Measurements from ENCODE around the gene MFF. TPM values are rescaled to one million over a fixed set of nuclear protein-coding genes. Genes with fewer than 3 reads are reported as not detected.

The MFF gene
- total and polyA plus RNA-seq, 2 donors (not counting 1 experiment from before 2014, with no cell fraction given), result 77.9 to 174 TPM

DNA sequence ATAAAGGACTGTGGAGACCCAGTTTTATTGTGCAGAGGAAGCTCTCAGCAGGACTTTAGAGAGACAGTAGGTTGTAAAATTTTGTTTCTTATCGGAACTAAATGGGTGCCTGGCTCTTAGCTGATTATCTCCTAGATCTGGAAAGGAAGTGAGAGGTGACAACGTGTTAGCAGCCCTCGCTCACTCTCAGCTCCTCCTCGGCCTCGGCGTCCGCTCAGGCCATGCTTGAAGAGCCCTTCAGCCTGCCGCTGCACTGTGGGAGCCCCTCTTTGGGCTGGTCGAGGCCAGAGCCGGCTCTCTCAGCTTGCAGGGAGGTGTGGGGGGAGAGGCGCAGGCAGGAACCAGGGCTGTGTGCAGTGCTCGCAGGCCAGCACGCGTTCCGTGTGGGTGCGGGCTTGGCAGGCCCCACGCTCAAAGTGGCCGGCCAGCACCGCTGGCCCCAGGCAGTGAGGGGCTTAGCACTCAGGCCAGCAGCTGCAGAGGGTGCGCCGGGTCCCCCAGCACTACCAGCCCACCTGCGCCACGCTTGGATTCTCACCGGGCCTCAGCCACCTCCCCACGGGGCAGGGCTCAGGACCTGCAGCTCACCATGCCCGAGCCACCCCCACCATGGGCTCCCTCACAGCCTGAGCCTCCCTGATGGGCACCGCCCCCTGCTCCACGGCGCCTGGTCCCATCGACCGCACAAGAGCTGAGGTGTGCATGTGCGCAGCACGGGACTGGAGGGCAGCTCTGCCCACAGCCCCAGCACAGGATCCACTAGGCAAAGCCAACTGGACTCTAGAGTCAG is 4.6 kb upstream of the MFF start:
- H3K79me2 ChIP-seq (ENCODE audit: control insufficient read depth, insufficient read depth, low read length), result peaks cover 4% of the 10 kb centered on the region
- no peak overlapping the region for H3K9ac ChIP-seq (ENCODE audit: insufficient read depth, low read length)
- H3K36me3 ChIP-seq (ENCODE audit: control insufficient read depth, insufficient read depth, low read length), result no peaks in the 10 kb centered on the region
- no peaks in the 10 kb centered on the region for H3K9me3 ChIP-seq (ENCODE audit: control insufficient read depth, insufficient read depth, low read depth, low read length)
- DNase-seq (ENCODE audit: low read depth in 2 of 2), result no peak
- no peak for TF ChIP-seq EZH2 (IDR thresholded peaks at IDR 0.05; ENCODE audit: low read length, missing control alignments)
- TF ChIP-seq, protein P1, sequence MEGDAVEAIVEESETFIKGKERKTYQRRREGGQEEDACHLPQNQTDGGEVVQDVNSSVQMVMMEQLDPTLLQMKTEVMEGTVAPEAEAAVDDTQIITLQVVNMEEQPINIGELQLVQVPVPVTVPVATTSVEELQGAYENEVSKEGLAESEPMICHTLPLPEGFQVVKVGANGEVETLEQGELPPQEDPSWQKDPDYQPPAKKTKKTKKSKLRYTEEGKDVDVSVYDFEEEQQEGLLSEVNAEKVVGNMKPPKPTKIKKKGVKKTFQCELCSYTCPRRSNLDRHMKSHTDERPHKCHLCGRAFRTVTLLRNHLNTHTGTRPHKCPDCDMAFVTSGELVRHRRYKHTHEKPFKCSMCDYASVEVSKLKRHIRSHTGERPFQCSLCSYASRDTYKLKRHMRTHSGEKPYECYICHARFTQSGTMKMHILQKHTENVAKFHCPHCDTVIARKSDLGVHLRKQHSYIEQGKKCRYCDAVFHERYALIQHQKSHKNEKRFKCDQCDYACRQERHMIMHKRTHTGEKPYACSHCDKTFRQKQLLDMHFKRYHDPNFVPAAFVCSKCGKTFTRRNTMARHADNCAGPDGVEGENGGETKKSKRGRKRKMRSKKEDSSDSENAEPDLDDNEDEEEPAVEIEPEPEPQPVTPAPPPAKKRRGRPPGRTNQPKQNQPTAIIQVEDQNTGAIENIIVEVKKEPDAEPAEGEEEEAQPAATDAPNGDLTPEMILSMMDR (conservative IDR thresholded peaks at IDR 0.05 in 1 of 2, IDR thresholded peaks at IDR 0.05 in 1 of 2; ENCODE audit: low read depth in 1 of 2, low read length in 2 of 2), result no peak
- no peaks in the 10 kb centered on the region for H3K27me3 ChIP-seq (ENCODE audit: control insufficient read depth, insufficient read depth, low read length)
- no peaks in the 10 kb centered on the region for H3K4me1 ChIP-seq (ENCODE audit: control insufficient read depth, extremely low read depth, insufficient read depth, low read length)
- no peak overlapping the region for H3K4me2 ChIP-seq (ENCODE audit: extremely low read depth, insufficient read depth, low read length)
- no peaks in the 10 kb centered on the region for H4K20me1 ChIP-seq (ENCODE audit: control insufficient read depth, extremely low read depth, insufficient read depth, low read length)
- no peak overlapping the region for H3K4me3 ChIP-seq (replicated peaks in 1 of 4; ENCODE audit: control extremely low read depth in 1 of 4, insufficient read depth in 1 of 4, low read depth in 3 of 4, low read length in 4 of 4)
- H3K27ac ChIP-seq (ENCODE audit: insufficient read depth, low read length), result no peak overlapping the region
- H2AFZ ChIP-seq (ENCODE audit: low read length), result no peak overlapping the region

- H2AFZ ChIP-seq (ENCODE audit: low read length), result no peak overlapping the region
- DNase-seq (ENCODE audit: low read depth in 2 of 2), result no peak
- TF ChIP-seq EZH2 (IDR thresholded peaks at IDR 0.05; ENCODE audit: low read length, missing control alignments), result no peak
- TF ChIP-seq, protein P1 (conservative IDR thresholded peaks at IDR 0.05 in 1 of 2, IDR thresholded peaks at IDR 0.05 in 1 of 2; ENCODE audit: low read depth in 1 of 2, low read length in 2 of 2), result no peak
- H4K20me1 ChIP-seq (ENCODE audit: control insufficient read depth, extremely low read depth, insufficient read depth, low read length), result no peaks in the 10 kb centered on the region
- H3K4me3 ChIP-seq (replicated peaks in 1 of 4; ENCODE audit: control extremely low read depth in 1 of 4, insufficient read depth in 1 of 4, low read depth in 3 of 4, low read length in 4 of 4), result no peak overlapping the region
- no peak overlapping the region for H3K27ac ChIP-seq (ENCODE audit: insufficient read depth, low read length)
- peaks cover 26% of the 10 kb centered on the region for H3K79me2 ChIP-seq (ENCODE audit: control insufficient read depth, insufficient read depth, low read length)
- H3K9me3 ChIP-seq (ENCODE audit: control insufficient read depth, insufficient read depth, low read depth, low read length), result no peaks in the 10 kb centered on the region
- no peak overlapping the region for H3K4me2 ChIP-seq (ENCODE audit: extremely low read depth, insufficient read depth, low read length)
- H3K27me3 ChIP-seq (ENCODE audit: control insufficient read depth, insufficient read depth, low read length), result no peaks in the 10 kb centered on the region
- no peaks in the 10 kb centered on the region for H3K36me3 ChIP-seq (ENCODE audit: control insufficient read depth, insufficient read depth, low read length)
- no peak overlapping the region for H3K9ac ChIP-seq (ENCODE audit: insufficient read depth, low read length)
- no peaks in the 10 kb centered on the region for H3K4me1 ChIP-seq (ENCODE audit: control insufficient read depth, extremely low read depth, insufficient read depth, low read length)
These were observed 2.4 kb upstream of the MFF start for GRCh38 chr2:227322530-227323205.

GRCh38 chr2:227323818-227324217 is 1.2 kb upstream of the MFF start:
- TF ChIP-seq, protein P1 (conservative IDR thresholded peaks at IDR 0.05 in 1 of 2, IDR thresholded peaks at IDR 0.05 in 1 of 2; ENCODE audit: low read depth in 1 of 2, low read length in 2 of 2), result no peak
- TF ChIP-seq EZH2 (IDR thresholded peaks at IDR 0.05; ENCODE audit: low read length, missing control alignments), result no peak
- Histone ChIP-seq H3K27ac (ENCODE audit: insufficient read depth, low read length) (no peak overlapping the region), H3K9me3 (ENCODE audit: control insufficient read depth, insufficient read depth, low read depth, low read length) (no peaks in the 10 kb centered on the region), H3K79me2 (ENCODE audit: control insufficient read depth, insufficient read depth, low read length) (peaks cover 36% of the 10 kb centered on the region), H2AFZ (ENCODE audit: low read length) (no peak overlapping the region), H3K4me3 (replicated peaks in 1 of 4; ENCODE audit: control extremely low read depth in 1 of 4, insufficient read depth in 1 of 4, low read depth in 3 of 4, low read length in 4 of 4) (peak overlapping the region in 1 of 4 experiments; percentile 81), H3K36me3 (ENCODE audit: control insufficient read depth, insufficient read depth, low read length) (no peaks in the 10 kb centered on the region), H4K20me1 (ENCODE audit: control insufficient read depth, extremely low read depth, insufficient read depth, low read length) (no peaks in the 10 kb centered on the region), H3K9ac (ENCODE audit: insufficient read depth, low read length) (no peak overlapping the region), H3K4me1 (ENCODE audit: control insufficient read depth, extremely low read depth, insufficient read depth, low read length) (no peaks in the 10 kb centered on the region), H3K4me2 (ENCODE audit: extremely low read depth, insufficient read depth, low read length) (no peak overlapping the region), H3K27me3 (ENCODE audit: control insufficient read depth, insufficient read depth, low read length) (no peaks in the 10 kb centered on the region)
- no peak for DNase-seq (ENCODE audit: low read depth in 2 of 2)

All from fibroblast of lung (primary cell).